Stimulated activated CD8-positive, alpha-beta memory T cell treated with anti-CD3 and anti-CD28 coated beads, Interleukin-7, amount 100 ng/mL, for 24 hours (primary cell): ENCODE data around the gene CCDC197.

Experiments
- DNase-seq: peaks from one replicate; pipeline ENCODE4 v3.0.0-alpha.2; 2020; ENCODE audit warnings: low read depth

The CCDC197 gene

DNA sequence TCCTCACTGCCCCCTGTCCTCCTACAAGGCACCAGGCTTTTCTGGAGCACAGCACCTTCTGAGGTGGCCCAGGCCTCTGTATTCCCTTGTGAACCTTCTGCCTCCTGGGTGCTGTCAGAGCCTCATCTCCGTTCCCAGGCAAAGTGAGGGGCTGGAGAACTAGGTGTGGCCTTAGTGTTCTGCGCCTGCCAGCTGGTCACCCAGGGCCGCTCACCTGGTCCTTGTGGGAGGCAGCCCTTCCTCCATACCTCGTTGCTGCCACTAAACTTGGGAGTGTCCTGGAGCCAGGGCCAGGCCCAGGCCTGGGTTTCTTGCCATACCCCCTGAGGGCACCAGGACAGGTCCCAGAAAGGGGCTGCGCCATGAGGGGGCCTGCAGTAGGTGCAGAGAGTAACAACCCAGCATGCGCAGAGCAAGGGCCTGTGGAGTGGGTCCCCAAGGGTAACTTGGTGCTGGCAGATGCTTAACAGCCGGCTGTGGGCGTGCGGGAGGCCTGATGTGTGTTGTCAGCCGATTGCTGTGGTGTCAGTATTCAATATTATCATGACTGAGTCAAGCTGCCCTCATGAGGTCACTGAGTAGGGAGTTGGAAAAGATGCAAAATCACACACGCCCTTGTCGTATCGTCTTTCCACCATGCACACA, 46.1 kb downstream of the CCDC197 start:
- no peak for DNase-seq

DNA sequence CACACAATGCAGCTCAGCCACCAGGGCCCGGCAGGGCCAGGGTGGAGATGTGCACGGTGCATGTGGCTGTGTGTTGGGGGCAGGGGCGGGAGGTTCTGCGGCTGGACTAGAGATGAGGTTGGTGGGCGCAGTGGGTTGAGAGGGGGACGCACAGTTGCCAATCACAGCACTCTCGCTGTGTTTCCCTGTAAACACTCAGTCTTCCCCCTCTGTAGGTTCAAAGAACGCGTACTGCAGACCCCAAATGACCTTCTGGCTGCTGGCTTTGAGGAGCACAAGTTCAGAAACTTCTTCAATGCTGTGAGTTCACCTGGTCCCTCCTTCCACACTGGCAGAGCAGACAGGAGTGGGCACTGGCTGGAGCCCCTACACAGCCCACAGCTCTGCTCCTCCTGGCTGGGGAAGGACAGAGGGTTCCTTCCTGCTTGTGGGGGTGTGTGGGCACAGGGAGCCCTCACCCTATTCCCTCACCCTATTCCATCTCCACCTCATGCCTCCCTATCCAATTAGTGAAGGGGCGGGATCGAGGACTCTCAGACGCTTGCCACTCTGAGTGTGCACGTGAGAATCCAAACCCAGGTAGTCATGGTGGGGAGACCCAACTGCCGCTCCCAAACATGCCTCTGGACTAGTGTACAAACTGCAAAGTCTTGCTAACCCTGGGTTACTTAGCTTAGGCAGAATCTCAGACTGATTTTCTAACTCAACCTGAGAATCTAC, 46.8 kb downstream of the CCDC197 start:
- DNase-seq: no peak

- no peak for DNase-seq
These were observed 47.5 kb downstream of the CCDC197 start for GRCh38 chr14:94044476-94045091.

DNA sequence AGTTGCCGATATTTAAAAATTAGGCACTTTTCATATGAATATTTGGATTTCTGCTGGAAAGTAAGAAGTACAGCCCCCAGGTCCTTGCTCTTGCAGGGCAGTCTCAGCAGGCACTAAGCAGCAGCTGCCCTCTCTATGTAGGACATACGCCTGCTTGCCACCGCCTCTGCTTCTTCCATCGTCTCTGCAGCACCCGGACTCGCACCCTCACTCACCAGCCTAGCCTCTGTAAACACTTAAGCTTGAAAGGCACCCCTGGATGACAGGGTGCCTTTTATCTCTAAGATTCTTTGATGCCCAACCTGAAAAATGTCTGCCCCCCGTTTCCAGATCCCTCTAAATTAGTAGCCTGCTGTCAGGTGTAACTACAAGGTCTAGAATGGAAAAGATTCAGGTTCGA, 48.0 kb downstream of the CCDC197 start:
- DNase-seq: no peak

DNA sequence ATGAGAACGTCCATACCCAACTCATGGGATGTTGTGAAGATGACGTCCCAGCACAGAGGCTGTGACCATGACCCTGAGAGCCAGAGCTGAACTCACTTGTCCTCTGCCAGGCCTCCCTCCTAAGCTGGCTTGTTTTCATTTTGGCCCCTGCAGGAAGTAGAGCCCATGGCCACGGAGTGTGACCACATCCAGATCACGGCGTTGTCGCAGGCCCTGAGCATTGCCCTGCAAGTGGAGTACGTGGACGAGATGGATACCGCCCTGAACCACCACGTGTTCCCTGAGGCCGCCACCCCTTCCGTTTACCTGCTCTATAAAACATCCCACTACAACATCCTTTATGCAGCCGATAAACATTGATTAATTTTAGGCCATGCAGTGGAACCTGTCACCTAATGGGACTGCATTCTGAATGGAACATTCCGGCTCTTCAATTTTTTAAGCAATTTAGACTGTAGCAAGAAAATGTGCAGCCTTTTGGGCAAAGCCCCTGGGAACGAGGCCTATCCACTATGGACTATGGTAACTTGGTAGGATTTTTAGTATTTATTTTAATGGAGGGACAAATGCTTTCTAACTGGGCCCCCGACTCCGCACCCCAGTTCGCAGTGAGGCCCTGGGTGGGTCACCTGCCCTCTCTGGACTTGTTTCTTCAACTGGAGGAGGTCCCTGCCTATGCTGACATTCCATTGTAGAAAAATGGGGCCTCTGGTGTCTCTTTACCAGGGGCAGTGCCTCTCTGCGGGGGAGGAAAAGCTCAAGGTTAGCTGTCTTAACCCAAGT, 48.7 kb downstream of the CCDC197 start:
- DNase-seq: no peak

DNA sequence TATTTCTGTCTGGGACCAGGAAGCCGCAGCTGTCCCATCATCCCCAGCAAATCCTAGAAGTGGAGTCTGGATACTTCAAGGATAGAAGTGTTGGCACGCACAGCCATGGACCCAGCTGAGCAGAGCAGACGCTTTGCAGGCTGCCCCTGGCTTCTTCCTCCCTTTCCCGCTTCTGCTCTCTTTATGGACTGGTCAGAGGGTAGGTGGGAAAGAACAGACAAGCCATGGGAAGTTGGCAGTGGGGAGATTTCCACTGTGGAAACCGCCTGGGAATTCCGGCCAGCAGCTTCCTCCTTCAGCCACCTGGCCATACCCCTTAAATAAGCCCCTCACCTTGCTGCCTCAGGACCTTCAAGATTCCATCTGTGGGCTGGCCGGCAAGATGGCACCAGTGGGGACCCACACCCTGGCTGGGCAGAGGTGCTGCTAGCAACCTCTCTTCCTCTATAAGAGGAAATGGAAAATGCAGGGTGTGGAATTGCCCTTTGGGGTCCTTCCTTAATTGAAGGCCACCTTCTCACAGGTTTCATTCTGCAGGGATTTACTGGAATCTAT, 49.7 kb downstream of the CCDC197 start:
- DNase-seq: no peak

- no peak for DNase-seq
These were observed 50.5 kb downstream of the CCDC197 start for GRCh38 chr14:94047581-94047980.

- no peak for DNase-seq
These were observed 51.9 kb downstream of the CCDC197 start for GRCh38 chr14:94048691-94049624.

- no peak for DNase-seq
These were observed 52.5 kb downstream of the CCDC197 start for GRCh38 chr14:94049625-94050023.

DNA sequence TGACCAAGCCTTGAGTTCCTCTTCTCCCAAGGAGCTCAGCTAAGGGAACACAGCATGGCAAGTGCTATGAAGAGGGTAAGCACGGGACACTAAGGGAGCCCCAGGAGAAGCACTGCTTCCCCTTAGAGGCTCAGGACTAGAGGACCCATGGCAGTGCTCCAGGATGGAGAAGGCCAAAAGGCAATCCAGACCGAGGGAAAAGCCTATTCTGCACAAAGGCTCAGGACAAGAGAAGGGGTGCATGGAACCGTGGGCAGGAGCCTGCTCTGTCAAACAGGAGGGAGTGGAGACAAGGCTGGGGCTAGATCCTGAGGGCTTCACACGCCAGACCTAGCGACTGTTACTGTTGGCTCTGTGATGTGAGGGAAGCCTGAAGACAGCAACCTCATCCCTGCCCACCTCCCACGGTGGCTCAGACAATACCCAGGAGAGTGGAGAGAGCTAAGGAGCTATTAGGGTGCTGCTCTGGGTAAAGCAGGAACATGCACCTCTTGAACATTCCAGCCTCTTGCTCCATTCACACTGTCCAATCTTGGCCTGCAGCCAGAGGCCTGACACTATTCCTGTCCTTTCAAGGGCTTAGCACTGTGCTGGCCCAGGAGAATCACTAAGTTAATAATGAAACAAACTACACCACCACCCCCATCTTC, 53.3 kb downstream of the CCDC197 start:
- DNase-seq: no peak

DNA sequence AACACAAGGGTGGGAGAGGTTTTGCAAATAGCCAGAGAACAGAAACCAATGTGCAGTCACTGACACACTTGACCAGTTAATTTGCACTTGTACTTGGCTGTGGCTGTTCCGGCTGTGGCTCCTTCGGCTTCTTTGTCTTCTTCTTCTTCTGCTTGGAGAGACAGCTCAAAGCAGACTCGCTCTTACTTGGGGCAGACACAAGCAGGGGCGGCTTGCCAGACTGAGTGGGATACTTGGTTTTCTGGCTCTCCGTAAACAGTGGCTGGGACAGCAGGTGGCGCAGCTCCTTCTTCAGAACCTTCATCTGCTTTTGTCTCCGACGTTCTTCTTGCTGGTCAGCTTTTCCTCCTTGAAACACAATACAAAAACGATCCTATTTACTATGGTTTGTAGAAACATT, 54.0 kb downstream of the CCDC197 start:
- no peak for DNase-seq

- no peak for DNase-seq
These were observed 54.7 kb downstream of the CCDC197 start for GRCh38 chr14:94051779-94052178.

DNA sequence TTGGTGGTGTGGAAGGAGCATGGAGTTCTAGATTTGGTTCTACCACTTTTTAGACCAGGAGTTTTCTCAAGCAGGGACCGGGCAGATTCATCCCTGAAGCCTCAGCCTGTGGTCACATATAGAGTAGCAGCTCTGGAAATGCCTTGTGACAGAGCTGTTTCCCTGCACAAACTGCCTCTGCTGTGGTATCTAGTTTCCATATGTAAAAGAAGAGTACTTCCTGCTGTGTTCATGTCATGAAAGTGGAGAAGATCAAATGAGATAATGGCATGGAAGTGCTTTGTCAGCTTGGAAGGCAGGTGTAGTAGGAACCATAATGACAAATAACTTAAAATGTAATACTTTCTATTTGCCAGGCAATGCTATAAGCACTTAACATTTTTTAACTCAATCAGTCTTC, 55.1 kb downstream of the CCDC197 start:
- no peak for DNase-seq

GRCh38 chr14:94052662-94053061, 55.6 kb downstream of the CCDC197 start:
- no peak for DNase-seq

DNA sequence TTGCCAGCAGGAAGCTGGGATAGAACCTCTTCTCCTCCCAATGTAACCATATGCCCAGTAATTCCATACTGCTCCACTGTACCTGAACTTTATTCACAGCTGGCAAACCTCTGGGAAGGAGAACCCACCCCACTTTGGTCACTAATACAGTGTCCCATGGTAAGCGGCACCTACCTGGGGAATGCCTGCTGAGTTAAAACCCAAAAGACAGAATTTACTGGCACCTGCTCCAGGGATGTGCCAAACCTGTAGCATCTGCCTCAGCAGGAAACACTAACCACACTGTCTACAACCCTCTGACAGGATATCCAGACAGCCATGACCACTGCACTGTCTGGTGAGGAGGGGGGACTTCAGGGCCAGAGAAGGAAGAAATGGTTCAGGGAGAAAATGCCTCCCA, 57.3 kb downstream of the CCDC197 start:
- DNase-seq: no peak

DNA sequence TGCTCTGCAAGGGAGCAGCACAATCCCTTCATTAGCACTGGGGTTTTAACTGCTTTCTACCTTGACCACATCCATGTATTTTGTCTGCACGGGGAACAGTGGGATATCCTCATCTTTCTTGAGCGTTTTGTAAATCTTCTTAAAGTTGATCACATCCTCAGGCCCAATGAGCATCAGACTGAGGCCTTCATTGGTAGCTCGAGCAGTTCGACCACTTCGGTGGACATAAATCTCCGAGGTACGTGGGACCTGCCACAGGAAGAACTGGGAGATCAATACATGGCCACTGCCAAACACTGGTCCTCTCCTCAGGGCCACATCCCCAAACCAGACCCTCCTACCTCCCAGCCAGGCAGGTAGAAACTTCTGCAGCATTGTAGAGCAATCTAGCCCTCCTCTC, 57.8 kb downstream of the CCDC197 start:
- DNase-seq: no peak

- DNase-seq: no peak
These were observed 59.6 kb downstream of the CCDC197 start for GRCh38 chr14:94056579-94057308.

DNA sequence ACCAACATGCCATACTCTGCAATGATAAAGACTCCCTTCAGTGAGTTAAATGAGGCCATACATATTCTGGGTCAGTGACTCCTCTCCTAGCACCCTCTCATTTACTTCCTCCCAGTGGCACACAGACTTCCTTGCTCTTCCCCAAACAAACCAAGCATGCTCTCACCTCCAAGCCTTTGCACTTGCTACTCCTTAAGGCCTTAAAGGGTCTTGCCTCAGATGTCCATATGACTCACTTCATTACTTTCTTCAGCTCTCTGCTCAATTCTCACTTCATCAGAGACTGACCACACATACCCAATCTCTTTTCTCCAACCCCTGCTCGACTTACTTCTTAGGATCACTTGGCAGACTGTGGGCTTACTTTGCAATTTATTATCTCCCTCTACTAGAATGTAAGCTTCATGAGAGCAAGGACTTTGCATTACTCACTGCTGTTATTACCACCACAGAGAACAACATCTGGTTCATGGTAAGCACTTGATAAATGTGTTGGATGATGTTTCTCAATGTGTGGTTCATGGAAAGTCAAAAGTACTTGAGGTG, 61.1 kb downstream of the CCDC197 start:
- no peak for DNase-seq
